Mesangial cell (primary cell): Measurements from ENCODE around the gene S100A8. TPM values are rescaled to one million over a fixed set of nuclear protein-coding genes. Genes with fewer than 3 reads are reported as not detected.

Source experiments
- total RNA-seq: library from RNA; depleted of rRNA; stranded (reverse); fragments of >200 nt; gene quantifications from 2 replicates; pipeline ENCODE4 v1.2.3, GENCODE V29; 2015

The S100A8 gene
- total RNA-seq = not detected in 2 replicates

GRCh38 chr1:153390938-153391710, at the start of gene S100A8:
Gene S100A8 (minus strand): TSS chr1:153391073. CDS start chr1:153390535, 538 bp downstream.

DNA sequence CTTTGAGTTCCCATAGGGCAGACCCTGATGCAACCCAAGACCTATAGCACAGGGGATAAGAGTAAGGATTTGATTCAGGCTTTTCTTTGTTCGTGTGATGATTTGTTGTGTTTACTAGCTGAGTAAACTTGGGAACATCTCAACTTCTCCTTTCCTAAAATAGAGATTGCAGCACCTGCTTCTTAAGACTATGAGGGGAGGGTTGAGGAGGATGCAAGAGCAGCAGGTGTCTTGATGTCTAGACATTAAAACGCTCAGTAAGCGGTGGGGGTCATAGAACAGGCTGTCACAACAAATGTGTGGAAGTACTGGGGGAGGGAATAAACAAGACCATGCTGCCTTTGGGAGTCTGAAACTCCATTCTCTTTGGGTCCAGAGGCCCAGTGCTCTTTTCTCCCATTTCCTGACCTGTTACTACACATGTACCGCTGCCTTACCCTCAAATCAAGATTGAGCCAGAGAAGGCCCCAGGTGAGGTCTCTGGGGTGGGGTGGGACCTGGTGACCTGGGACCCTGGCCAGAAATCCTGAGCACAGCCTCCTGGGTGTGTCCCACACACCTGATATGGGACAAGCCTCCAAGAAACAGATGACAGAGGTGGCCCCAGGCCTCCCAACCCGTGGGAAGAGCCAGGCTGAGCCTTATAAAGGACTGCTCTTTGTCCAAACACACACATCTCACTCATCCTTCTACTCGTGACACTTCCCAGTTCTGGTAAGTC, 25.1 kb upstream of the S100A8 start, which contains the start of gene S100A7A:
TSS of gene S100A7A (plus strand) at position 671 of the 721 bp plus-strand sequence. CDS start 1,563 bp downstream, outside the sequence.

DNA sequence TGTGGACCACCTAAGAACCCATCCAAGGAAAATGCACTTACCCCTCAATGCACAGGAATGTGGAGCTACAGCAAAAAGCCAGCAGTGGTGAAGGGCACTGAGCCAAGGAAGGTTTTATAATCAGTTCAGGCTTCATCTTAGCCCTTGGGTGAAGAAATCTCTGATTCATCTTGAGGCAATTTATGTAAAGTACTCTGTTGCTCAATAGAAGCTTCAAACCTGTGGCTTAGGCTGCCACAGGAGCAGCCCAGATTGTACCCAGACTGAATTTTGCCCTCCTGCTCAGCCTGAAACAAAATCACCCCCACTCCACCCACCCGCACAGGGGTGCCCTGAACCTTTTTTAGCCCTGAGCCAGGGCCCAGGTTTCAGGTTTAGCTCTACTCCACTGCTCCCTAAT, 15.4 kb downstream of the S100A8 start, which contains the start of gene S100A12:
TSS of gene S100A12 (minus strand) at position 111 of the 400 bp plus-strand sequence. CDS start 1,029 bp downstream, outside the sequence.

GRCh38 chr1:153357853-153358690, 32.8 kb downstream of the S100A8 start, which contains the start of gene S100A9:
Gene S100A9 (plus strand): TSS chr1:153357854. CDS start chr1:153358284, 430 bp downstream.

GRCh38 chr1:153348511-153349362, 42.1 kb downstream of the S100A8 start, which contains the start of gene PGLYRP4:
Gene PGLYRP4 (minus strand): TSS chr1:153348841. CDS start chr1:153347932, 909 bp downstream.

Other genes with a start within 250 kb of the S100A8 start
- gene SPRR2G, start 240.2 kb downstream of the S100A8 start, total RNA-seq = not detected in 2 replicates
- gene LELP1, start 187.6 kb downstream of the S100A8 start, total RNA-seq = not detected in 2 replicates
- gene PRR9, start 173.5 kb downstream of the S100A8 start, total RNA-seq = not detected in 2 replicates
- not detected in 2 replicates for gene LORICRIN, start 131.4 kb downstream of the S100A8 start, total RNA-seq
- not detected in 2 replicates for gene PGLYRP3, start 78.1 kb downstream of the S100A8 start, total RNA-seq
- gene PGLYRP4, start 42.2 kb downstream of the S100A8 start, total RNA-seq = not detected in 2 replicates
- gene S100A9, start 33.2 kb downstream of the S100A8 start, total RNA-seq = not detected in 2 replicates
- gene S100A12, start 15.5 kb downstream of the S100A8 start, total RNA-seq = not detected in 2 replicates
- gene S100A7A, start 25.4 kb upstream of the S100A8 start, total RNA-seq = not detected in 2 replicates
- not detected in 2 replicates for gene S100A7, start 69.6 kb upstream of the S100A8 start, total RNA-seq
- gene S100A6, start 144.9 kb upstream of the S100A8 start, total RNA-seq = 1,631 and 1,651 TPM in 2 replicates
- 0.16 and 2.5 TPM in 2 replicates for gene S100A5, start 149.9 kb upstream of the S100A8 start, total RNA-seq
- gene S100A4, start 154.7 kb upstream of the S100A8 start, total RNA-seq = 21.2 and 31.3 TPM in 2 replicates
- 5.8 and 42.2 TPM in 2 replicates for gene S100A3, start 158.2 kb upstream of the S100A8 start, total RNA-seq
- 3.5 and 21.7 TPM in 2 replicates for gene S100A2, start 174.8 kb upstream of the S100A8 start, total RNA-seq
- gene S100A16, start 222.1 kb upstream of the S100A8 start, total RNA-seq = 433 and 734 TPM in 2 replicates
- 1.1 TPM in 1 of 2 replicates, not detected in the other for gene S100A14, start 225.3 kb upstream of the S100A8 start, total RNA-seq
- 146 and 185 TPM in 2 replicates for gene S100A13, start 236.4 kb upstream of the S100A8 start, total RNA-seq
- 4.4 TPM in 1 of 2 replicates, not detected in the other for gene S100A1, start 237.4 kb upstream of the S100A8 start, total RNA-seq
- 36.4 and 38.1 TPM in 2 replicates for gene CHTOP, start 243.0 kb upstream of the S100A8 start, total RNA-seq